HEK293 (cell line): ENCODE results near the gene B4GAT1.
A peak's percentile ranks its signal among the peaks of the same experiment; 100 is the strongest.

Source experiments
- CTCF ChIA-PET: fragments of 350-600 bp; formaldehyde crosslinking; extraction: SDS; loops from one replicate; lab custom pipeline; 2021; ENCODE audit warnings: antibody characterized with exemption; lab: Yijun Ruan, JAX
- POLR2A ChIA-PET: fragments of 300-600 bp; formaldehyde crosslinking; extraction: SDS; loops from one replicate; lab custom pipeline; 2020; ENCODE audit warnings: antibody characterized with exemption, inconsistent platforms; lab: Yijun Ruan, JAX
- H3K27ac ChIP-seq: fragments of 200-500 bp; sonication (Bioruptor generic); 2 replicates; pipeline ENCODE4 v1.5.1; 2014; ENCODE audit warnings: low read depth, low read length, control low read depth, inconsistent platforms; ENCODE audit errors: extremely low read depth
- H3K36me3 ChIP-seq, 2 experiments: fragments of 200-500 bp in 1 of 2; sonication (Bioruptor generic) in 1 of 2; 1 replicate in 1 of 2; 2 replicates in 1 of 2; pipeline ENCODE4 v1.5.1; 2014 to 2017; ENCODE audit warnings: inconsistent platforms in 2 of 2, low read length in 2 of 2; ENCODE audit not compliant: control insufficient read depth in 2 of 2, insufficient read depth in 1 of 2
- H3K4me1 ChIP-seq: fragments of 200-500 bp; sonication (Bioruptor generic); 2 replicates; pipeline ENCODE4 v1.5.1; 2014; ENCODE audit warnings: mild to moderate bottlenecking, low read length, inconsistent platforms; ENCODE audit not compliant: control insufficient read depth, insufficient read depth
- H3K4me3 ChIP-seq: 2 replicates; pipeline ENCODE4 v1.5.1; 2011; ENCODE audit warnings: low read depth, mild to moderate bottlenecking, control low read depth, low read length, moderate library complexity
- H3K9me3 ChIP-seq: fragments of 200-500 bp; sonication (Bioruptor generic); 2 replicates; pipeline ENCODE4 v1.5.1; 2014; ENCODE audit warnings: low read depth, low read length, inconsistent platforms; ENCODE audit not compliant: control insufficient read depth, insufficient read depth
- FEZF1 ChIP-seq: fragments of 450-650 bp; formaldehyde crosslinking; IDR thresholded peaks from 2 replicates; pipeline ENCODE4 v1.5.1; 2016; ENCODE audit warnings: missing biosample characterization, missing genetic modification characterization
- GLIS2 ChIP-seq: fragments of 450-650 bp; formaldehyde crosslinking; IDR thresholded peaks from 2 replicates; pipeline ENCODE4 v1.5.1; 2016; ENCODE audit warnings: missing biosample characterization, missing genetic modification characterization
- TCF7L2 ChIP-seq: IDR thresholded peaks from 2 replicates; pipeline ENCODE4 v1.6.1; 2011; ENCODE audit warnings: low read depth, mild to moderate bottlenecking, inconsistent platforms, low read length, moderate library complexity, borderline replicate concordance
- YY1 ChIP-seq: fragments of 450-650 bp; formaldehyde crosslinking; IDR thresholded peaks from 2 replicates; pipeline ENCODE4 v1.5.1; 2018; ENCODE audit warnings: missing biosample characterization, missing genetic modification characterization
- ZFHX2 ChIP-seq: fragments of 450-650 bp; formaldehyde crosslinking; conservative IDR thresholded peaks from 2 replicates; pipeline ENCODE4 v1.5.1; 2016; ENCODE audit warnings: missing biosample characterization, missing genetic modification characterization
- ZIC2 ChIP-seq: fragments of 450-650 bp; formaldehyde crosslinking; IDR thresholded peaks from 2 replicates; pipeline ENCODE4 v1.5.1; 2016; ENCODE audit warnings: missing biosample characterization, missing genetic modification characterization
- ZNF114 ChIP-seq: fragments of 450-650 bp; formaldehyde crosslinking; IDR thresholded peaks from 2 replicates; pipeline ENCODE4 v1.5.0; 2017; ENCODE audit warnings: missing biosample characterization, missing genetic modification characterization
- ZNF157 ChIP-seq: fragments of 450-650 bp; formaldehyde crosslinking; IDR thresholded peaks from 2 replicates; pipeline ENCODE4 v1.5.1; 2016; ENCODE audit warnings: missing biosample characterization, missing genetic modification characterization
- ZNF302 ChIP-seq: fragments of 450-650 bp; formaldehyde crosslinking; IDR thresholded peaks from 2 replicates; pipeline ENCODE4 v1.5.1; 2016; ENCODE audit warnings: missing biosample characterization, missing genetic modification characterization, low read depth
- ZNF510 ChIP-seq: fragments of 450-650 bp; formaldehyde crosslinking; IDR thresholded peaks from 2 replicates; pipeline ENCODE4 v1.5.1; 2018; ENCODE audit warnings: mild to moderate bottlenecking, missing genetic modification characterization, missing biosample characterization; ENCODE audit not compliant: insufficient replicate concordance
- ZNF561 ChIP-seq: fragments of 450-650 bp; IDR thresholded peaks from 2 replicates; pipeline ENCODE4 v1.5.1; 2018; ENCODE audit warnings: missing biosample characterization, missing genetic modification characterization, borderline replicate concordance
- ZNF600 ChIP-seq: fragments of 450-650 bp; formaldehyde crosslinking; IDR thresholded peaks from 2 replicates; pipeline ENCODE4 v1.5.1; 2016; ENCODE audit warnings: missing biosample characterization, missing genetic modification characterization
- ZNF658 ChIP-seq: fragments of 450-650 bp; formaldehyde crosslinking; IDR thresholded peaks from 2 replicates; pipeline ENCODE4; 2016; ENCODE audit warnings: missing biosample characterization, missing genetic modification characterization
- ZNF664 ChIP-seq: fragments of 450-650 bp; formaldehyde crosslinking; IDR thresholded peaks from 2 replicates; pipeline ENCODE4 v1.5.1; 2016; ENCODE audit warnings: missing biosample characterization, missing genetic modification characterization
- TF ChIP-seq, protein P1 (sequence below): fragments of 450-650 bp; formaldehyde crosslinking; IDR thresholded peaks from 2 replicates; pipeline ENCODE4 v1.5.1; 2016; ENCODE audit warnings: missing biosample characterization, missing genetic modification characterization
- TF ChIP-seq, protein P2 (sequence below): fragments of 450-650 bp; formaldehyde crosslinking; IDR thresholded peaks from 2 replicates; pipeline ENCODE4 v1.5.1; 2016; ENCODE audit warnings: missing biosample characterization, missing genetic modification characterization
- TF ChIP-seq, protein P3 (sequence below): fragments of 450-650 bp; formaldehyde crosslinking; IDR thresholded peaks from 2 replicates; pipeline ENCODE4 v1.5.1; 2016; ENCODE audit warnings: missing biosample characterization, missing genetic modification characterization, borderline replicate concordance

Gene B4GAT1

DNA sequence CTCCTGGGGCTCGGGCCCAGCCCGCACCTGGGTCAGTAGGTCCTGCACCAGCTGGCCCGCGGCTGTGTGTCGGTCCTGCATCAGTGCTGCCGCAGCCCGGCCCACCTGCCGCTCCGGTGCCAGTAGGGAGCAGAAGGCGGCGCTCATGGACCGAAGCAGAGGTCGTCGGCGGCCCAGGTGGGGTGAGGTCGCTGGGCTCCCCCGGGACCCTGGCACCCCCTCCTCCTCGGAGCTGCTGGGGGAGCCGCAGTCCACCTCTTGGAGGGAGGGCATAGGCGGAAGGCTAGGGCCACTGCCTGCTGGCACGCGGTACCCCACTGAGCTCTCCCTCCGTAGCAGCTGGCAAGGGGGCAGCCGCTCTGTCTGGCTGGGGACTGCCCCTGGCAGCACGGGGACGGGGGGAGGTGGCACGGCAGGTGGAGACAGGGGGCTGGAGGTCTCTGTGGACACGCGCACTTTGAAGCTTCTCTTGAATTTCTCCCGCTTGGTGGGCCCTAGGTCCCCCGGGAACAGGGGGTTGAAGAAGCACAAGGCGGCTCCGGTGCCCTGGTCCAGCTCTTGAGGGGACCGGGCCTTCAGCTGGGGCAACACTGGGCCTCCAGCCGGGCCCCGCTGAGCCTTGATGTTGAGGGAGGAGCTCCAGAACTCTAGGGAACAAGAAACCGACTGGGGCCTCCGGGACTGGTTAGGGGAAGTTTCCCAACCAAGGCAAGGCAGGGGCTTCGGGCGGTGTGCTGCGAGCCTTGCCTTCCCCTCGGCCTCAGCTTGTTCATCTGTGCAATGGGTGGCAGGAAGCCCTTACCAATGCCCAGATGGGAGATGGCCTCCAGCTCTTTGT, 12.6 kb downstream of the B4GAT1 start:
- no peaks in the 10 kb centered on the region for H3K4me1 ChIP-seq
- H3K36me3 ChIP-seq: peaks cover 0 to 26% of the 10 kb centered on the region in 2 experiments; a peak in 1 of 3 replicates
- no peak overlapping the region for H3K4me3 ChIP-seq
- TF ChIP-seq ZNF600 (tag by site-specific recombination): no peak
- TF ChIP-seq, protein P1, sequence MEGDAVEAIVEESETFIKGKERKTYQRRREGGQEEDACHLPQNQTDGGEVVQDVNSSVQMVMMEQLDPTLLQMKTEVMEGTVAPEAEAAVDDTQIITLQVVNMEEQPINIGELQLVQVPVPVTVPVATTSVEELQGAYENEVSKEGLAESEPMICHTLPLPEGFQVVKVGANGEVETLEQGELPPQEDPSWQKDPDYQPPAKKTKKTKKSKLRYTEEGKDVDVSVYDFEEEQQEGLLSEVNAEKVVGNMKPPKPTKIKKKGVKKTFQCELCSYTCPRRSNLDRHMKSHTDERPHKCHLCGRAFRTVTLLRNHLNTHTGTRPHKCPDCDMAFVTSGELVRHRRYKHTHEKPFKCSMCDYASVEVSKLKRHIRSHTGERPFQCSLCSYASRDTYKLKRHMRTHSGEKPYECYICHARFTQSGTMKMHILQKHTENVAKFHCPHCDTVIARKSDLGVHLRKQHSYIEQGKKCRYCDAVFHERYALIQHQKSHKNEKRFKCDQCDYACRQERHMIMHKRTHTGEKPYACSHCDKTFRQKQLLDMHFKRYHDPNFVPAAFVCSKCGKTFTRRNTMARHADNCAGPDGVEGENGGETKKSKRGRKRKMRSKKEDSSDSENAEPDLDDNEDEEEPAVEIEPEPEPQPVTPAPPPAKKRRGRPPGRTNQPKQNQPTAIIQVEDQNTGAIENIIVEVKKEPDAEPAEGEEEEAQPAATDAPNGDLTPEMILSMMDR (tag by site-specific recombination): no peak
- peak; percentile 22; the same call in 1 of the 2 replicates for TF ChIP-seq ZIC2
- no peak for TF ChIP-seq FEZF1 (tag by site-specific recombination)
- 0 out of 2 replicates have a peak, but pooled peaks have one; percentile 12 for TF ChIP-seq GLIS2
- no peak for TF ChIP-seq ZNF302 (tag by site-specific recombination)
- no peak for TF ChIP-seq ZNF561
- H3K9me3 ChIP-seq: no peaks in the 10 kb centered on the region
- ChIA-PET CTCF (interaction anchor here (0.6 to 3.1 kb wide), 7 partner anchors 9 to 624 kb away, joined by 3 to 19 read pairs (median 4); no protein-coding TSS in a partner anchor), POLR2A (interaction anchor here (0.9 to 1.9 kb wide), 6 partner anchors 8 to 46 kb away, joined by 3 to 10 read pairs (median 4); partner anchors contain the start of genes B4GAT1, BRMS1 and YIF1A)
- no peak overlapping the region for H3K27ac ChIP-seq

DNA sequence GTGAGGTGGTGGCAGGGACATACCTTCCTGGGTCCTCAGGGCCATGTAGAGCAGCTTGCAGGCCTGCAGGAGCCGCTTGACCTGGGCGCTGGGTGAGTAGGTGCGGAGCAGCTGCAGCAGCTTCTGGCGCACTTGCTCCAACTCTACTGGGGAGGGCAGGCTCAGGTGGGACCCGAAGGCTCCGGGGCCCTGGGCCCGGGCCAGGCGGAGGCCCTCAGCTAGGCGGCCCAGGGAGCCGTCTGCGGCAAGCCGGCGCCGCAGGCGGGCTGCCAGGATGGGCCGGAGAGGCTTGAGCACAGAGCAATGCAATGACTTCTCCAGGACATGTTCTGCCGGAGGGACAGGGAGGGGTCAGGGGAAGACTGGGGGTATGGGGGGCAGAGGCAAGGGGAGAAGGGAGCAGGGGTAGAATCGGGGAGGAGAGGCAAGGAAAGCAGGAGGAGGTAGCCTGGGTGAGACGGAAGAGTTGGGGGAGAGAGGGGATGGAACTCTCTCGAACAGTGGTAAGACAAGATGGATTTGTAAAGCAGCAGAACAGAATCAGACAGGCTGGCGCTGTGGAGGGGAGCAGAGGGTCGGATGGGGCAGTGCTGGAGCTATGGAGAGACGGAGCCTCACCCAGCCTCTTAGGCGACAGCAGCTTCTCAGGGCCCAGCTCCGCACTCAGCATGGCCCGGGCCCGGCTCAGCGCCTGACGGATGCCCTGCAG, 13.4 kb downstream of the B4GAT1 start:
- H3K4me3 ChIP-seq: no peak overlapping the region
- no peak overlapping the region for H3K27ac ChIP-seq
- TF ChIP-seq YY1 (tag by site-specific recombination) (no peak), ZNF600 (tag by site-specific recombination) (peak; percentile 81)
- H3K9me3 ChIP-seq: no peaks in the 10 kb centered on the region
- H3K4me1 ChIP-seq: no peaks in the 10 kb centered on the region
- H3K36me3 ChIP-seq: peaks cover 0 to 19% of the 10 kb centered on the region in 2 experiments; a peak in 1 of 3 replicates
- POLR2A ChIA-PET: interaction anchor here (1.1 kb wide), 1 partner anchor 22 kb away, joined by 3 read pairs; no protein-coding TSS in a partner anchor
- CTCF ChIA-PET: interaction anchor here (0.6 to 3.1 kb wide), 4 partner anchors 10 to 623 kb away, joined by 3 to 19 read pairs (median 4); no protein-coding TSS in a partner anchor

DNA sequence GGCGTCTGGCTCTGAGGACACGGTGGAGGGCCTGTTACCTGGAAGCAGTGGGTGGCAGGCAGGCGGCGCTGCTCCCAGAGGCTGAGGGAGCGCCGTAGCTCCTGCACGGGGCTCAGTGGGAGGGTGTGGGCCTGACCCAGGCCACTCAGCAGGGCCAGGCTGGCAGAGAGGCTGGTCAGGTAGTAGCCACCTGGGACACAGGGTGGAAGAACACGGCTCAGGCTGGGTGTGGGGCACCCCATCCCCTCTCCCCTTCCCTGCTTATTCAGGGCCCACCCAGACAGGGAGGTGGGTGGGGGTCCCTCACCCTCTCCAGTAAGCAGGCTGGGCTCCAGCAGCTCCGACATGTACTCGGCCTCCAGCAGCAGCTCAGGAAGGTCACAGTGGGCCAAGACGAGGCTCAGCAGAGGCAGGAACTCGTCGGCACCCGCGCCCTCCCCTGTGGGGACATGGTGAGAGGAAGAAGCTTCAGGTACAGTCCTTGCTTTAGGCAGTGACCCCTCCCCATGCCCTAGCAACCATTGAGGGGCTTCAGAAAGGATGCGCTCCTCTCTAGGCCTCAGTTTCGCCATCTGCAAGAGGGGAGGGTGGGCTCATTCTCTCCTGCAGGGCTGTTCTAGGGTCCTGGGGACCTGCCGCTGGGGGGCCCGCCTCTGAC, 14.1 kb downstream of the B4GAT1 start:
- Histone ChIP-seq H3K36me3 (peaks cover 0 to 12% of the 10 kb centered on the region in 2 experiments; a peak in 1 of 3 replicates), H3K4me1 (no peaks in the 10 kb centered on the region), H3K27ac (no peak overlapping the region), H3K9me3 (no peaks in the 10 kb centered on the region), H3K4me3 (no peak overlapping the region)
- ChIA-PET CTCF (interaction anchor here (0.6 to 3.1 kb wide), 3 partner anchors 17 to 53 kb away, joined by 3 to 19 read pairs (median 4); no protein-coding TSS in a partner anchor), POLR2A (no interaction called here)
- TF ChIP-seq ZNF664 (no peak), ZNF658 (tag by site-specific recombination) (no peak), ZNF157 (no peak), ZFHX2 (tag by site-specific recombination) (no peak), ZNF510 (tag by site-specific recombination) (no peak), ZNF114 (no peak), TCF7L2 (no peak)
- TF ChIP-seq, protein P2, sequence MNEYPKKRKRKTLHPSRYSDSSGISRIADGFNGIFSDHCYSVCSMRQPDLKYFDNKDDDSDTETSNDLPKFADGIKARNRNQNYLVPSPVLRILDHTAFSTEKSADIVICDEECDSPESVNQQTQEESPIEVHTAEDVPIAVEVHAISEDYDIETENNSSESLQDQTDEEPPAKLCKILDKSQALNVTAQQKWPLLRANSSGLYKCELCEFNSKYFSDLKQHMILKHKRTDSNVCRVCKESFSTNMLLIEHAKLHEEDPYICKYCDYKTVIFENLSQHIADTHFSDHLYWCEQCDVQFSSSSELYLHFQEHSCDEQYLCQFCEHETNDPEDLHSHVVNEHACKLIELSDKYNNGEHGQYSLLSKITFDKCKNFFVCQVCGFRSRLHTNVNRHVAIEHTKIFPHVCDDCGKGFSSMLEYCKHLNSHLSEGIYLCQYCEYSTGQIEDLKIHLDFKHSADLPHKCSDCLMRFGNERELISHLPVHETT (tag by site-specific recombination): no peak
- TF ChIP-seq, protein P3, sequence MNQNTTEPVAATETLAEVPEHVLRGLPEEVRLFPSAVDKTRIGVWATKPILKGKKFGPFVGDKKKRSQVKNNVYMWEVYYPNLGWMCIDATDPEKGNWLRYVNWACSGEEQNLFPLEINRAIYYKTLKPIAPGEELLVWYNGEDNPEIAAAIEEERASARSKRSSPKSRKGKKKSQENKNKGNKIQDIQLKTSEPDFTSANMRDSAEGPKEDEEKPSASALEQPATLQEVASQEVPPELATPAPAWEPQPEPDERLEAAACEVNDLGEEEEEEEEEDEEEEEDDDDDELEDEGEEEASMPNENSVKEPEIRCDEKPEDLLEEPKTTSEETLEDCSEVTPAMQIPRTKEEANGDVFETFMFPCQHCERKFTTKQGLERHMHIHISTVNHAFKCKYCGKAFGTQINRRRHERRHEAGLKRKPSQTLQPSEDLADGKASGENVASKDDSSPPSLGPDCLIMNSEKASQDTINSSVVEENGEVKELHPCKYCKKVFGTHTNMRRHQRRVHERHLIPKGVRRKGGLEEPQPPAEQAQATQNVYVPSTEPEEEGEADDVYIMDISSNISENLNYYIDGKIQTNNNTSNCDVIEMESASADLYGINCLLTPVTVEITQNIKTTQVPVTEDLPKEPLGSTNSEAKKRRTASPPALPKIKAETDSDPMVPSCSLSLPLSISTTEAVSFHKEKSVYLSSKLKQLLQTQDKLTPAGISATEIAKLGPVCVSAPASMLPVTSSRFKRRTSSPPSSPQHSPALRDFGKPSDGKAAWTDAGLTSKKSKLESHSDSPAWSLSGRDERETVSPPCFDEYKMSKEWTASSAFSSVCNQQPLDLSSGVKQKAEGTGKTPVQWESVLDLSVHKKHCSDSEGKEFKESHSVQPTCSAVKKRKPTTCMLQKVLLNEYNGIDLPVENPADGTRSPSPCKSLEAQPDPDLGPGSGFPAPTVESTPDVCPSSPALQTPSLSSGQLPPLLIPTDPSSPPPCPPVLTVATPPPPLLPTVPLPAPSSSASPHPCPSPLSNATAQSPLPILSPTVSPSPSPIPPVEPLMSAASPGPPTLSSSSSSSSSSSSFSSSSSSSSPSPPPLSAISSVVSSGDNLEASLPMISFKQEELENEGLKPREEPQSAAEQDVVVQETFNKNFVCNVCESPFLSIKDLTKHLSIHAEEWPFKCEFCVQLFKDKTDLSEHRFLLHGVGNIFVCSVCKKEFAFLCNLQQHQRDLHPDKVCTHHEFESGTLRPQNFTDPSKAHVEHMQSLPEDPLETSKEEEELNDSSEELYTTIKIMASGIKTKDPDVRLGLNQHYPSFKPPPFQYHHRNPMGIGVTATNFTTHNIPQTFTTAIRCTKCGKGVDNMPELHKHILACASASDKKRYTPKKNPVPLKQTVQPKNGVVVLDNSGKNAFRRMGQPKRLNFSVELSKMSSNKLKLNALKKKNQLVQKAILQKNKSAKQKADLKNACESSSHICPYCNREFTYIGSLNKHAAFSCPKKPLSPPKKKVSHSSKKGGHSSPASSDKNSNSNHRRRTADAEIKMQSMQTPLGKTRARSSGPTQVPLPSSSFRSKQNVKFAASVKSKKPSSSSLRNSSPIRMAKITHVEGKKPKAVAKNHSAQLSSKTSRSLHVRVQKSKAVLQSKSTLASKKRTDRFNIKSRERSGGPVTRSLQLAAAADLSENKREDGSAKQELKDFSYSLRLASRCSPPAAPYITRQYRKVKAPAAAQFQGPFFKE (tag by site-specific recombination): no peak
